Daoy (cell line): ENCODE results near the gene CYP24A1. TPM values are rescaled to one million over a fixed set of nuclear protein-coding genes. Genes with fewer than 3 reads are reported as not detected.
"Not testable (repeated sequence)": the region's sequence is repeated elsewhere in the genome, so short reads cannot be mapped to it uniquely, and the experiment has no call there.

ENCODE experiments used
- DNase-seq: peaks from one replicate; pipeline ENCODE4 v3.0.0-alpha.2; 2015; ENCODE audit warnings: low read depth
- total RNA-seq: library from RNA; depleted of rRNA; stranded (reverse); fragments of >200 nt; shearing (Covaris generic); gene quantifications from 2 replicates; pipeline ENCODE4 v1.2.3, GENCODE V29; 2014

CYP24A1 gene
- total RNA-seq, 1 experiment from 2014 or later, result 0.46 TPM

DNA sequence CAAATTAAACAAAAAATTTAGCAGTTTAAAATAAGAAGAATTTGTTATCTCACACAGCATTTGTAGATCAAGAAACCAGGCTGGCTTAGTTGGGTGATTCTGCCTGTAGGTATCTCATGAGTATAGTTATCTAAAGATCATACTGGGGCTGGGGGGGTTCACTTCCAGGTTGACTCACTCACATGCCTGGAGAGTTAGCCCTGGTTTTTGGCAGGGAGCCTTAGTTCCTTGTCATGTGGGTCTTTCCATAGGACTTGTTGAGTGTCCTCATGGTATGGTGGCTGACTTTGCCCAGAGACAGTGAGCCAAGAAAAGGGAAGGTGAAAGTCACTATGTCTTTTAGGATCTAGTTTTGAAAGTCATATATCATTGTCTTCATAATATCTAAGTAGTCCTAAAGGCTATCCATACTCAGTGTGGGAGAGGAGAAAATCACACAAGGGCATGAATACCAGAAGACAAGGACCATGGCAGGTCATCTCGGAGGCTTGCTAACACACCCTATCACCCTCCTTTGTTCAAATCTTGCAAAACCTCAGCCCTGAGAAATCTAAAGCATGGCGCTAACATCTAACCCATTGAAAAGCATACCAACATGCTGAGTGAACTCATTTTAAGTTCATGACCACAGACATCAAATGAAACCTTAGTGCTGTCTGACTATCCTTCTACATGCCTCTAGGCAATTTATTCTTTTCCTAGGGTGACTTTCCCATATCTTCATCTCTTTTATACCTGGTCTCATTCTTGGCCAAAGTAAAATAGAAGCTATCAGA is 39.2 kb downstream of the CYP24A1 start:
- DNase-seq, result peak; percentile 73

DNA sequence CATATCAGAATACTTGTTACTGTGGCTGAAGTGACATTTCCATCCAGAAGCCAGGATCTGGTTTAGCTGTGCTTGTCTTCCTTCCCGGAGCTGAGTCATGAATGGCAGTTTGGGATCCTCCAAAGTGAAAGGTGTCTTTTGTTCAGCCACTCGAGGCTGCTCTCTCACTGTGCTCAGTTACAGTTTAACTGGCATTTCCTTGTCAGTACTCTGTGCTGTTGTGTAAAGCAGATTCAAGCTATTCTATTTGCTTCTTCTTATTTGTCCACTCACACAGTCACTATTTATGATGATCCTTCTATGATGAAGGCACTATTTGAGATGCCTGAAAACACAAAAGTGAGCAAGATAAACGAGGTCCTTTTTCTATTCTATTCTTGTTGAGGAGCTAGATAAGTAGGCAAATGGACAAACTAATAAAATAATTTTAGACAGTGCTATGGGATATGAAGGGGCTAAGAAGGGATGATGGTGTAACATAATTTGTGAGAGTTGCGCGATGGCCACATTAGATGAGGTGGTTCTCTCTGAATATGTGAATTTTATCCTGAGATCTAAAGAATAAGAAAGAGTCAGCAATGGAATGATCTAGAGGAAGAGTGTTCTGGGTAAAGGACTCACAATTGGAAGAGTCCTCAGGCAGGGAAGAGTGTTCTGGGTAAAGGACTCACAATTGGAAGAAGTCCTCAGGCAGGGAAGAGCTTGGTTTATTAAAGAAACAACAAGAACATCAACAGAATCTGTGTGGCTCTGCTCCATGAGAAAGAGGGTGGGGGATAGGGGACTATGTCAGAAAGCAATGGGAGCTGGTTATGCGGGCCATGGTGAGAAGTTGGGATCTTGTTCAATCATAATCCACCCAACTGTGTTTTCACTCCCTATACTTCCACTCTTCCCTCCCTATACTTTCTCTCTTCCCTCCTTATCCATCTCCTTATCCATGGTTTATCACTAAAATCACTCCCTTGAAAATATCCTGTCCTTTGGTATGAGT is 40.1 kb downstream of the CYP24A1 start:
- peak; percentile 59 for DNase-seq

DNA sequence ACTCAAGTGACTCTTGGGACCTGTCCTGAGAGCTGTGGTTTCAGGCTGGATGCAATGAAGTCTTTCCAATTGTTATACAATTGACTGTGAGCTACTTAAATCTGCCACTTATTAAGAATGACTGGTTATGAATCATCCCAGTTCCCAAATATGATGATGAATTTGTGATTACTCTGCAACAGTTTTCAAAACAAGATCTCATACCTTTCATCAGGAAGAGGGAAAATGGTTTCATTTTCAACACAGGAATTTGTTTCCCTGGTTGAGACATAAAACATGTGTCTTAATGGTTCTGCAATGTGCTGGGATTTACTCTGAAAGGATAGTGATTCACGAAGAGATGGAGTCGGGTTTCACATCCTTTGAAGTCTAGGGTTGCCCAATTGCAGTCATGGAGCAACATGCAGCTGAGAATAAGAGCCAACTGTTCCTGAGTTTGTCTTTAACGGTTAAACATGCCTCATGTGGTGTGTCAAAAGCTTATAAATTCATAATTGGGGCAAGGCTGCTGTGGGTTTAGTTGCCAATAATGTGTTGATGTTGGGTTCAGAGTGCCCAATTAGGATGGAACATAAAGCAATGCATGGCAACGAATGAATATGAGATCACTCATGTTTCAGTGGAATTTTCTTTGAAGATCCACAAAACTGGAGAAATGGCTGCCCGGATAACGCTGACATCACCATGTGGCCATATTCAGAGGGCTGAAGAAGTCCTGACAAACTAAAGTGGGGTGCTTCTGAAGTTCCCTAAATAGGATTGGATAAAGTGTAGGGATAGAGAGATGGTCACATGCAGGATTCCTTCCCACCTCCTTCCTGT is 41.0 kb downstream of the CYP24A1 start:
- peak; percentile 90 for DNase-seq

DNA sequence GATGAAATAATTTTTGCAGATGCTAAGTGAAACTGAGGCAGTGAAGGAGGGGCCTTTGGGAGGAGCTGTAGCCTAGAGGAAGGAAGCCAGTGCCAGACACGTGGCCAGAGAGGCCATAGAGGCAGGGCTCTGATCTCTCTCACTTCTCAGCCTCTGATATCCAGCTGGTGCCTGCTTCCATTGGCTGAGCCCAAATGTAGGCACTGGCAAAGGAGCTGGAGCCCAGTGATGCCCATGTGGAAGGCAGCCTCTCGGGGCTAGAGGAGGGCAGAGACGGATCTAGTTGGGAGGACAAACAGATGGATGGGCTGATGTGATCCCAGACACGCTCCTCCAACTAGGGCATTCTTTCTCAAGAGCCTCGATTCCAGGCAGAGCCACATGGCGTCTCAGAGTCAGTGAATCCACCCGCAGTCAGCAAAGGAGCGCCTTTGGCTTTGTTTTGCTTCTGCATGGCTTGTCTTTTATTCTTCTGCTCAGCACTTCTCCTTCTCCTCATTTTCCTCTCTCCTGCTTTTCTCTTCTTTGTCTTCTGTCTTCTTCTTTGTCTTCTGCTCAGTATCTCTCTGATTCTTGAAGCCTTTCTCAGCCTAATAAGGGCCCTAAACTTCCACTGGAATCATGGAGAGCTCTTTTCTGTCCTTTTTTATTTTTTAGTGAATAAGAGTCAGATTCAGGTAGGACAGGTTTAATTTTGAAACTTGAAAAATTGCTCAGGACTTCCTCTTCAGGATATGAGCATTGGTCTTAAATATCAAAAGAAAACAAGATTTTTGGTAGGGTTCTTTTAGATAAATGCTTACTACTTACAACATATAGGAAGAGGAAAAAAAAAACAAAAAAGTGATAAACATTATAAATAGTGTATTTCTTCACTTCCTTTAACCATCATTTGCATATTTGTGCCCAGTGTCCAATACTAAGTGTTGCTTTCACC is 41.8 kb downstream of the CYP24A1 start:
- no peak for DNase-seq

DNA sequence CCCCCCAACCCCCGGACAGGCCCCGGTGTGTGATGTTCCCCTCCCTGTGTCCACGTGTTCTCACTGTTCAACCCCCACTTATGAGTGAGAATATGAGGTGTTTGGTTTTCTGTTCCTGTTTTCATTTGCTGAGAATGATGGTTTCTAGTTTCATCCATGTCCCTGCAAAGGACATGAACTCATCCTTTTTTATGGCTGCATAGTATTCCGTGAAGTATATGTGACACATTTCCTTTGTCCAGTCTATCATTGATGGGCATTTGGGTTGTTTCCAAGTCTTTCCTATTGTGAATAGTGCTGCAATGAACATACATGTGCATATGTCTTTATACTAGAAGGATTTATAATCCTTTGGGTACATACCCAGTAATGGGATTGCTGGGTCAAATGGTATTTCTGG is 42.7 kb downstream of the CYP24A1 start:
- not testable (repeated sequence) for DNase-seq

DNA sequence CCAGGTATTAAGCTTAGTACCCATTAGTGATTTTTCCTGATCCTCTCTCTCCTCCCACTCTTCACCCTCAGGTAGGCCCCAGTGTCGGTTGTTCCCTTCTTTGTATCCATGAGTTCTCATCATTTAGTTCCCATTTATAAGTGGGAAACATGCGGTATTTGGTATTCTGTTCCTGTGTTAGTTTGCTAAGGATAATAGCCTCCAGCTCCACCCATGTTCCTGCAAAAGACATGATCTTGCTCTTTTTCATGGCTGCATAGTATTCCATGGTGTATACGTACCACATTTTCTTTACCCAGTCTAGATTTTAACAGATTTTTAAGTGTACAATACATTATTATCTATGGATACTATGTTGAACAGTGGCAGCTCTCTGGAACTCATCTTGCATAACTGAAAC is 44.4 kb downstream of the CYP24A1 start:
- DNase-seq, result no peak

DNA sequence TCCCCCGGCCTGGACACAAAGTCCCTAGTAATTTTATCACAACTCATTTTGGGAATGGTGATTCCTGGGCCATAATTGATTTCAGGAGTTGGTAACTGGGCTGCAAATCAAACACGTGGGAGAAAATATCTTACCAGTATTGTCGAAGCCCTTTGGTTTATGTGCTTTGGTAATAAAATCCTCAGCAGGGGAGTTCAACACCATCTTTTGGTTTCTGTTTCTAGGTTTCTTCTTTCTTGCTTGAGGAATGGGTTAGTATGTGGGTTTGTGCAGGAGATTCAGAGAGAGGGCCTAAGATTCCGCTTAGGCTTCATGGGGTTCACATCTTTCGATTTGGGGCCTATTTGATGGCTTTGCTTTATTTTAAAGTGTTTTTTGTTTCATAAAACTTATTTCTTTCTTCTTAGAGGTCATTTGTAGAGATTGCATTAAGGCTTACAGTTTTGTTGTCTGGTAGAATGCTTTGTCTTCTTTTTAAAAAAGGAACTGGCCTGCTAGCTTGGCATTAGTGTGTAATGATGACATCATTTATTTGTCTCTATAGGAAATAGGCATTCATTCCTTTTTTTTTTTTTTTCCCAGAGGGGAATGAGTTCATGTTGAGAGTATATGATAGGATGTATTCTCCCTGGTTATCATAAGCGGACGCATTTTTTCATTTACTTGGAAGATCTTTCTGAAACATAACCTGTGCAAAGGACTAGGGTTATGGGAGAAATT is 45.8 kb downstream of the CYP24A1 start:
- no peak for DNase-seq

DNA sequence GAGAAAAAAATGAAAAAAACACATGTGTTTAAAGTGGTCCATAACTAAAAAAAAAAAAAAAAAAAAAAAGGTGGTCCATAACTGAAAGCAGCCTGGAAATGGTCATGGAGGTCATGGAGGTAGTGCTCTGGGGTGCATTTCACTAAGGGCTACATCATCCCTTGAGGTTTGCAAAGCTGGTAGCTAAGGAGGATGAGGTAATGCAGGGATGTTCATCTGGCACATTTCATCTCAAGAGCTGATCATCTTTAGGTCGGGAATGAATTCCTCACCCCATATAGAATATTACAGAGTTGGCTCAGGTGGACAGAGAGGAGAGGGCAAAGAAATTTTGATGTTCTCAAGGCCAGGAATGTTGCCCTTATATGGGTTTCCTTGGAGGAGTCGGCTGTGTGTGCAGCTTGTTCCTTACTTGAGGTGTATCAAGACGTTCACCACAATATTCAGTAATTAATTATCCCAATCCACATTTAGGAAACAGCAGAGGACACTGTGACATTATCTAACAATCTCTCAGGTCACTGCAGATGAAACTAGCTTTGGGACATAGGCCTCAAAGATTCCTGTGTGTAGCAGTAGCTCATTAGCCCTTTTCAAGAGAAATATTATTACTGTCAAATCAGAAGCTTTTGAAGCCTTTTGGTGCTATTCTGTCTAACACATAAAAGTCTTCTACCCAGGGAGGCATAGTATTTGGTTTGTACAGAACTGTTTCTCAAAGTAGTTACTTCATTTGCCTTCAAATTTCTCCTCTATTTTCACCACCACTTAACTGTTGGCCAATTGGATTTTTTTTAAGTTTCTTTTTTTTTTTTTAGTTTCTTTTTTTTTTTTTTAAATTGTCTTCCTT is 46.8 kb downstream of the CYP24A1 start:
- peak; percentile 17 for DNase-seq

DNA sequence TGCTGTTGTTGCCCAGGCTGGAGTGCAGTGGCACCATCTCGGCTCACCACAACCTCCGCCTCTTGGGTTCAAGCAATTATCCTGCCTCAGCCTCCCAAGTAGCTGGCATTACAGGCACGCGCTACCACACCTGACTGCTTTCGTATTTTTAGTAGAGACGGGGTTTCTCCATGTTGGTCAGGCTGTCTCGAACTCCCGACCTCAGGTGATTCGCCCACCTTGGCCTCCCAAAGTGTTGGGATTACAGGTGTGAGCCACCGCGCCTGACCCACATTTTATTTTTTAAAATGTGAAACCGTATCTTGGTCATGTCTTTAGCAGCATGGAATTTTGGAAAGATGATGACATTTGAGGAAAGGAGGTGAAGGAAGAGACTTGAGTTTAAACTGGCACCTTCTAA is 47.5 kb downstream of the CYP24A1 start:
- DNase-seq, result not testable (repeated sequence)

DNA sequence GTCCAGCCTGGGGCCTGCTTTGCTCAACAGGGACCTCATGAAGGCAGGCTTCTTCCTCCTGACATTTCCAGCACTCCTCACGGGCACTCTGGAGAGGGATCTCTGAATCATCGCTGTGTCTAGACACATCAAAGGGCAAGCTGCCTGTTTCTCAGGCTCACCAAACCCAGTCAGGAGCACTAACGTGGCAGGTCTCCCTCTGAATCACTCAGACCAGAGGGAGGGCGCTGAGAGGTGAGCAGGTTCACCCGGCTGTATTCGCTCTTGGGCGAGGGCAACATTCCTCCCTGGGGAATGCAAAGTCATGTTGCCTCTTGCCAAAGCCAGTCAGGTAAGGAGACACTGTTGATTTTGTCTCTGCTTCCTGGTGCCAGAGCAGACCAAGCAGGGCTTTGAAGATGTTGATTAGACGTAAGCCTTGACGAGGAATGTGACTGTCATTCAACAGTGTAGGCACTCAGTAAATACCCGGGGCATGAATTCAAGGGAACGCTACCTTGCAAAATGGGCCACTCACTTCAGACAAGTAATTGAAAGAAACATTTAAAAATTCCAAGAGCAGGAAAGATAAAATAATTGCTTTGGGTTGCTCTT is 50.1 kb downstream of the CYP24A1 start:
- DNase-seq, result peak; percentile 95

DNA sequence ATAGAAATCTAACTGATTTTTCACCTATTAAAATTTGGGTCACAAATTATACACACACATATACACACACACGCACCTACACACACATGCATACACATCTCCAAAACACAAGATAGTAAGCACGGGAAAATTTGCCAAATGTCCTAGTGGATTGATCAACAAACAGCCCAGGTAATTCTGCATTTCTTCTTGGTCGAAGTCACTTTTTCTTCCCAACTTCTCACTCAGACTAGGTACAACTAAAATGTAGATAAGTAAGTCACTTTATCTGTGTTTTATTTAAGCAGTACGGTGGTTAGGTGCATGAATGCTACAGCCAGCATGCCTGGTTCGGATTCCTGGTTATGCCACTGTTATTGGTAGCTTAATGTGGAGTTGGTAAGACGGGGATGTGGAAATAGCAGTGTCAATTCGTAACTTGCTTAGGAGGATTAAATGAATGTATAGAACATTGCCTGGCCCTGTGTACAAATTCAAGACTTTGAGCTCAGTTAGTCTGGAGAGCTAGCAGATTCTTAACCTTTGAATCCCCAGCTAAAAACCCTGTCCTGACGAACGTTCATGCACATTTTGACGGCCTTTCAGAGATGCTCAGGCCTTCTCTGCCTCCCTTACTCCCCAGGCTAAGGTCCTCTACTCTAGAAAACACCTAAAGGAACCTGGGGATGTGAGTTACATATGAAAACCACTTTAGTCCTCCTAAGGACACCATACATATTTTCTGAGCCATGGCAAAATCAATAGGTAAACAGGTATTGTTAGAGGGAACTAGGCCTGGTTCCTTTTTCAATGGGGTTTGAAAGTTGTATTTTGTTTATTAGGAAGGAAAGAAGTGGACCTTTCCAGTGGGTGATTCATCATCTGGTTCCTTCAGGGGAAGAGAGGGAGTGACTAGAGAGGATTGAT is 50.9 kb downstream of the CYP24A1 start:
- DNase-seq, result no peak

DNA sequence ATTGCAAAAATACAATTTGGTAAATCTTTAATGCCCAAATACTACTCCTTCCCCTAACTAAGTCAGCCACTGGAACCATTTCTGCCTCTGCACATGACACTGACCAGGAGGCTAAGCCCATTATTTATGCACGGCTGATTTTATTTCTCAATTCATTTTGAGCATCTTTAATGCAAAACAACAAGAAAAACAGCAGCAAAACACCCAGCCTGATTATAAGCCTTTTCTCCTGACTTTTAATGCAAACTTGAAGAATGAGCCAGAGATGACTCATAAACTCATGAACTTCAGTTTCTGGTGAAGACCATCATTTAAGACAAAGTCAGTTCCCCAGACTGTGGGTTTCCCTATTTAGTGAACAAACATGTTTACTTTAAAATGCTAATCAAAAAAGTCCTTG is 51.6 kb downstream of the CYP24A1 start:
- peak; percentile 31 for DNase-seq

DNA sequence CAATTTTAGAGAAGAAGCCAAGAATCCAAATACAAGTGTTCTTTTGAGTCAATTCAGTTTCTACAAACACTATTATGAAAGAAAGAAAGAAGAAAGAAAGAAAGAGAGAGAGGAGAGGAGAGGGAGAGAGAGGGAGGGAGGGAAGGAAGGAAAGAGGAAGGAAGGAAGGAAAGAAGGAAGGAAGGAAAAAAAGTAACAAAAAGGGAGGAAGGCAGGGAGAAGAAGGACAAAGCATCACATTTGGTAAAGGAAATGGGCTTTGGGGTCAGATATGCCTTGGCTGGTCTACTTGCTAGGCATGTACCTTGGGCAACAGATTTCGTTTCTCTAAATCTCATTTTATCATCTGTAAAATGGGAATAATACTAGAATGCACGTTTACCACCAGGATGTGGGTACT is 54.0 kb downstream of the CYP24A1 start:
- no peak for DNase-seq

DNA sequence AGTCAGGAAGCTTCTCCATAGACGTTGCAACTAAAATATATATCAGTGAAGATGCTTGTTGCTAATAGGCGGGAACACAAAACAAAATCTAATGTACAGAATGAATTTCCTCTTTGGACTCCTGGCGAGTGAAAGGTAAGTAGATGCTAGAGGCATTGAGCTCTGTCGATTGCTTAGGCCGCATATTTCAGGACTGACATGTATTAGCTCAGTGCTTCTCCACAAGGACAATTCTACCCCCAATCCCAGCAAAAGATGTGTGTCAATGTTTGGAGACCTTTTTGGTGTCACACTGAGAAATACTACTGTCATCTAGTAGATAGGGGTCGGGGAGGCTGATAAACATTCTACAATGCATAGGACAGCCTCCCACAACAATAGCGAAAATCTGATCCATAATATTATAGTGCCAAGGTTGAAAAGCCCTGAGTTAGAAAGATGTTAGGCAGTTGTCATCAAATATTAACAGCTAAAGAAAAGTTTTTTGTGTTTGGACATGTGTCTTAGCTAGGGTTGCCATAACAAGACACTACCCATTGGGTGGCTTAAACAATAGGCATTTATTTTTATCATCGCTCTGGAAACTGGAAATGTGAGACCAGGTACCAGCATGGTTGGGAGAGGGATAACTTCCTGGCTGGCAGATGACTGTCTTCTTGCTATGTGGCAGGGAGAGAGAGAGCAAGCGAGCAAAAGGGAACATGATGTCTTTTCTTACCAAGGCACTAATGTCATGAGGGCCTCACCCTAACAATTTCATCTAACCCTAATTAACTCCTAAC is 55.4 kb downstream of the CYP24A1 start:
- no peak for DNase-seq

DNA sequence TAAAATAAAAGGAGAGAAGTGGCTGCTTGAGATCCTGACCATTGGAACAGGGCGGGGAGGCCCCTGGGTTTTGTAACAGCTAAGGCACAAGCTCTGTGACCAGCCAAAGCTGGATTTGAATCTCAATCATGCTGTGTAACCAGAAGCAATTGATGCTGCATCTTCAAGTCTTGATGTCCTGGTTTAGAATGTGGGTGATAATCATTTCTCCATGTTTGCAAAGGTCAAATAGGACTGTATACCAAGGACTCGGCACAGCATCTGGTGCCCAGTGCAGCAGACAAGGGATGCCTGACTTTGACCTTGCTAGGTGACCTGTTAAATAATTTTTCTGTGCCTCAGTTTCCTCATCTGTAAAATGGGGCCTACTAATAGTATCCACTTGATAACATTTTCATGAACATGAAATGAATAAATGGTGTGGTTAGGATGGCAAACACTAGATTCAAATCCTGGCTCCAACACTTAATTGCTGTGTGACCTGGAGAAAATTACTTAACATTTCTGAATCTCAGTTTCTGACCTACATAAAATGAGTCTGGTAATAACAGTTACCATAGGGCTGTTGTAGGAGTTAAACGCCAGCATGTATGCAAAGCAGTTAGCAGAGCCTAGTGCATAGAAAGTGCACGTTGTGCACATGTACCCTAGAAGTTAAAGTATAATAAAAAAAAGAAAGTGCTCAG is 57.1 kb downstream of the CYP24A1 start:
- DNase-seq, result no peak

DNA sequence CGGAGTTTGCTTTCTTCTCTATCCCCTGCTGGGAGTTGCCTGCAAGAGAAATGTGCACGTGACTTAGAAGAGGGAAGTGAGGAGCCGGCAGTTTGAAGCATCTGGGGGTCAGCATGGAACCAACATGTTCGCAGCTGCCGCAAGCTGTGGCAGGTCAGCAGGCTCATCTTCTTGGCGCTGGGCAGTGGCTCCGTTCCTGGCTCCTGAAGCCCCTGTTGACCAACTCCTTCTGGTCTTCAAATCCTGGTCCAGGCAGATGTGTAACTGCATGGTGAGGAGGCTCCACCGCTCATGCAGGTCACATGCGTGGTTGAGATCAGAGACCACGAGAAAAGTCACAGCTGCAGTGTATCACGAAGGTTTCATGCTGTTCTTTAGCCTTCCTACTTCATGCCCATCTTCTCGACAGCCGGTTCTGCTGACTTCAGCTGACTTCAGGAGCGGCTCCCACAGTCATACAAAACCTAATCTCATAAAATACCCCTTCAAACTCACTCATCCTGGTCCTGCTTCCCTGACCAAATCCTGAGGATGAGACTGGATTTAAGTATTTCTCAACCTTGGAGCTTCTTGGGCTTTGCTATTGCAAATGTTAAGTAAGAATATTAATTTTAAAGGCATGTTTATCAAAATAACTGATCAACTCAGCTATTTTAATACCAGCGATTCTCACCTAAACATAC is 58.5 kb downstream of the CYP24A1 start:
- DNase-seq, result no peak
